Epithelial cell of esophagus (primary cell): ENCODE measurements around the gene SDF2L1.
A peak's percentile ranks its signal among the peaks of the same experiment; 100 is the strongest.

Experiments
- DNase-seq: peaks from one replicate; pipeline ENCODE4 v3.0.0; 2010; ENCODE audit warnings: low read depth
- H3K4me3 ChIP-seq: 2 replicates; pipeline ENCODE4 v1.5.1; 2011; ENCODE audit warnings: mild to moderate bottlenecking, low read length, control low read depth
- CTCF ChIP-seq: IDR thresholded peaks from 2 replicates; pipeline ENCODE4 v1.5.1; 2011; ENCODE audit warnings: low read depth, mild to moderate bottlenecking, low read length, control low read depth, inconsistent platforms; ENCODE audit not compliant: insufficient read depth; ENCODE audit errors: missing control alignments

SDF2L1 gene

GRCh38 chr22:21660904-21661303 is 18.8 kb downstream of the SDF2L1 start:
- no peak for TF ChIP-seq CTCF
- DNase-seq: no peak
- H3K4me3 ChIP-seq: no peak overlapping the region

DNA sequence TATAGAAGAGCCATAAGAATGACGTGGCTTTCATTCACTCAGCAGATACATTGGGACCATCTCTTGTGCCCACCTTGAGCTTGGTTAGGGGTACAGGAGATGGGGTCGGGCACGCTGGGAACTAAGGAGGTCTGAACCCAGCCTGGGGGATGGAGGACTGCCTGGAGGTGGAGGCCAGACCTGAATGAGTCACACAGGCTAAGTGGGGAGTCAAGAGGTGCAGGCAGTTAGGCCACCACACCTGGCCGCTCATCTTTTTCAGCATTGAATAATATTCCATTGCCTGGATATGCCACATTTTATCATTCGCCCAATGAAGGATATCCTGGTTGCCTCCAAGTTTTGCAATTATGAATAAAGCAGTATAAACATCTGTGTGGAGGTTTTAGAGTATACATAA is 19.9 kb downstream of the SDF2L1 start:
- no peak for TF ChIP-seq CTCF
- DNase-seq: no peak
- H3K4me3 ChIP-seq: no peak overlapping the region

DNA sequence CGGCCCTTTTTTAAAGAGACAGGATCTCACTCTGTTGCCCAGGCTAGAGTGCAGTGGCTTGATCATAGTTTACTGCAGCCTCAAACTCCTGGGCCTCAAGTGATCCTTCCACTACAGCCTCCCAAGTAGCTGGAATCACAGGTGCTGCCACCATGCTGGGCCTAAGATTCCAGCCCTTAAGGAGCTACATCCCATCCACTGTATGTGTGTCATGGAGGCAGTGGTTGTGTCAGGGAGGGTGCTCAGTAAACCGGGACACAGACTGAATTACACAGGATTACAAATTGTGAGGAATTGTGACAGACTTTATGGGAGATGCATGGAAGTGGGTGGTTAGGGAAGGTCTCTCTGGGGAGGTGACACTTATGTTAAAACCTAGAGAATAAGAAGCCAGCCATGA is 21.6 kb downstream of the SDF2L1 start:
- H3K4me3 ChIP-seq: no peak overlapping the region
- DNase-seq: no peak
- no peak for TF ChIP-seq CTCF

DNA sequence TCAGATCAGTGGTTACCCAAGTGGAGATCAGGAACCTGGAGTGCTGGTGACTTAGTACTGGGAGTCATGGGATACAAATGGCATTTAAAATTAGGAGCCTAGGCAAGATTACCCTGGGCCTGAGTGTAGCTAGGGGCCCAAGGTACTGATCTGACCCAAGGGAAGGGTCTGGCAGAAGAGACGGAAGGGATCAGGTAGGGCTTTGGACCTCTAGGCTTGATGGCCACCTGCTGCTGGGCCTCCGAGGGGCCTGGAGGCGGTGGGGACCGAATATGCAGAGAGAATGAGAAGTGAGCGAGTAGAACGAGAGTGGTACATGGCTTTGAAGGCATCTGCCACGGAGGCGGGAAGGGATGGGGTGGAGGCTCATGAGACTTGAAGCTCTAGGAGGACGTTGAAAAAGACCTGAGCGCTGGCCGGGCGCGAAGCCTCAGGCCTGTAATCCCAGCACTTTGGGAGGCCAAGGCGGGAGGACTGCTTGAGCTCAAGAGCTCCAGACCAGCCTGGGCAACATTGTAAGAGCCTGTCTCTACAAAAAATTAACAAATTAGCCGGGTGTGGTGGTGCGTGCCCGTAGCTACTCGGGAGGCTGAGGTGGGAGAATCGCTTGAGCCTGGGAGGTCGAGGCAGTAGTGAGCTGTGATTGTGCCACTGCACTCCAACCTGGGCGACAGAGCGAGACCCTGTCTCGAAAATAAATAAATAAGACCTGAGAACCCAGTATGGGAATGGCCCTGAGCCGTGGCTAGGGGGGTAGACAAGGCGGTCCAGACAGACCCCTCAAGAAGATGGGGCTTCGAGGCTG is 23.1 kb downstream of the SDF2L1 start:
- DNase-seq: no peak
- peak overlapping the region; percentile 89 for H3K4me3 ChIP-seq
- TF ChIP-seq CTCF: no peak

DNA sequence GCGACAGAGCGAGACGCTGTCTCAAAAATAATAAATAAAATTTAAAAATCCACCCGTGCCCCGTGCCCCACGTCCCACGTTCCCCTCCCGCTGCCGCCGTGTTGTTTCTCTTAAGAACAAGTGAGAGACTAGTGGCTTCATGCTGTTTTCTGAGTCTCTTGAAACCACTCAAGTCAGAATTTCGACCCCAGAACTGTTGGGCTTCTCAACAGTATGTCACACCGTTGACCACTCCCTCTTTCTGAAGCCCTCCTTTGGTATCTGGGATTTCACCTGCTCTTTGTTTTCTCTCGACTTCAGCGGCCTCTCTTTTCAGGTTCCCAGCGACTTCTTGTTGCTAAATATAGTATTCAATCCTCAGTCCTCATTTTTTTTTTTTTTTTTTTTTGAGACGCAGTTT is 24.7 kb downstream of the SDF2L1 start:
- no peak for DNase-seq
- peak overlapping the region; percentile 89 for H3K4me3 ChIP-seq
- TF ChIP-seq CTCF: no peak

DNA sequence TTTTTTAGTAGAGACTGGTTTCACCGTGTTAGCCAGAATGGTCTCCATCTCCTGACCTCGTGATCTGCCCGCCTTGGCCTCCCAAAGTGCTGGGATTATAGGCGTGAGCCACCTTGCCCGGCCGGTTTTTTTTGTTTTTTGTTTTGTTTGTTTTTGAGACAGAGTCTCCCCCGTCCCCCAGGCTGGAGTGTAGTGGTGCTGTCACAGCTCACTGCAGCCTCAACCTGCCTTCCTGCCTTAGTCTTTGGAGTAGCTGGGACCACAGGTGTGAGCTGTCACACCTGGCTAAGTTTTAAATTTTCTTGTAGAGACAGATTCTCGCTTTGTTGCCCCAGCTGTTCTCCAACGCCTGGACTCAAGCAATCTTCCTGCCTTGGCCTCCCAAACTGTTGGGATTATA is 26.9 kb downstream of the SDF2L1 start:
- DNase-seq: peak; percentile 53
- no peak overlapping the region for H3K4me3 ChIP-seq
- no peak for TF ChIP-seq CTCF

GRCh38 chr22:21672107-21672629 is 30.1 kb downstream of the SDF2L1 start:
- no peak for TF ChIP-seq CTCF
- DNase-seq: no peak
- H3K4me3 ChIP-seq: no peak overlapping the region
